Measurements from ENCODE around the gene KRTAP4-4. TPM values are rescaled to one million over a fixed set of nuclear protein-coding genes. Genes with fewer than 3 reads are reported as not detected.
A peak's percentile ranks its signal among the peaks of the same experiment; 100 is the strongest.
"Not testable (repeated sequence)": the region's sequence is repeated elsewhere in the genome, so short reads cannot be mapped to it uniquely, and the experiment has no call there.

The KRTAP4-4 gene
- total and polyA plus RNA-seq, 4 donors = not detected

GRCh38 chr17:41160190-41160589 is 358 bp downstream of the KRTAP4-4 start:
- 85 to 94% methylated on average over 2 to 3 of the region's 3 CpGs for WGBS, 2 donors
- H3K27me3 ChIP-seq (ENCODE audit: control insufficient read depth in 1 of 2, insufficient read depth in 2 of 2, low read length in 1 of 2); ATAC-seq (ENCODE audit: low FRiP score); intact Hi-C loops (cut with DNase I); H3K27ac ChIP-seq (ENCODE audit: low read depth in 1 of 2, low read length in 2 of 2); H3K9me3 ChIP-seq (ENCODE audit: control insufficient read depth, low read length); H3K4me3 ChIP-seq (ENCODE audit: low read length in 2 of 2); H3K36me3 ChIP-seq (ENCODE audit: control insufficient read depth in 1 of 2, insufficient read depth in 2 of 2, low read length in 1 of 2); H3K4me1 ChIP-seq (ENCODE audit: control insufficient read depth in 1 of 2, insufficient read depth in 2 of 2, low read length in 2 of 2): not testable (repeated sequence)
- peak in 1 of 2 donors; percentile 52 for DNase-seq

GRCh38 chr17:41153856-41154255 is 6.7 kb downstream of the KRTAP4-4 start:
- Histone ChIP-seq H3K27me3 (ENCODE audit: control insufficient read depth in 1 of 2, insufficient read depth in 2 of 2, low read length in 1 of 2) (no peaks in the 10 kb centered on the region), H3K9me3 (ENCODE audit: control insufficient read depth, low read length) (no peaks in the 10 kb centered on the region), H3K4me1 (ENCODE audit: control insufficient read depth in 1 of 2, insufficient read depth in 2 of 2, low read length in 2 of 2) (no peaks in the 10 kb centered on the region), H3K36me3 (ENCODE audit: control insufficient read depth in 1 of 2, insufficient read depth in 2 of 2, low read length in 1 of 2) (no peaks in the 10 kb centered on the region), H3K4me3 (ENCODE audit: low read length in 2 of 2) (no peak overlapping the region), H3K27ac (ENCODE audit: low read depth in 1 of 2, low read length in 2 of 2) (no peak overlapping the region)
- DNase-seq = no peak
- intact Hi-C loops (cut with DNase I) = no loop called here
- ATAC-seq (ENCODE audit: low FRiP score) = no peak
- WGBS, 2 donors = 34 to 35% methylated on average over 2 of the region's 2 CpGs

GRCh38 chr17:41151525-41151924 is 9.0 kb downstream of the KRTAP4-4 start:
- H3K27ac ChIP-seq (ENCODE audit: low read depth in 1 of 2, low read length in 2 of 2) = no peak overlapping the region
- H3K36me3 ChIP-seq (ENCODE audit: control insufficient read depth in 1 of 2, insufficient read depth in 2 of 2, low read length in 1 of 2) = no peaks in the 10 kb centered on the region
- no peak overlapping the region for H3K4me3 ChIP-seq (ENCODE audit: low read length in 2 of 2)
- no peaks in the 10 kb centered on the region for H3K9me3 ChIP-seq (ENCODE audit: control insufficient read depth, low read length)
- H3K27me3 ChIP-seq (ENCODE audit: control insufficient read depth in 1 of 2, insufficient read depth in 2 of 2, low read length in 1 of 2) = no peaks in the 10 kb centered on the region
- intact Hi-C loops (cut with DNase I) = no loop called here
- ATAC-seq (ENCODE audit: low FRiP score) = no peak
- 59 to 69% methylated on average over 2 of the region's 2 CpGs for WGBS, 2 donors
- no peak for DNase-seq
- H3K4me1 ChIP-seq (ENCODE audit: control insufficient read depth in 1 of 2, insufficient read depth in 2 of 2, low read length in 2 of 2) = no peaks in the 10 kb centered on the region

GRCh38 chr17:41150026-41150425 is 10.5 kb downstream of the KRTAP4-4 start:
- DNase-seq (no peak), ATAC-seq (ENCODE audit: low FRiP score) (no peak)
- Histone ChIP-seq H3K4me1 (ENCODE audit: control insufficient read depth in 1 of 2, insufficient read depth in 2 of 2, low read length in 2 of 2) (no peaks in the 10 kb centered on the region), H3K27me3 (ENCODE audit: control insufficient read depth in 1 of 2, insufficient read depth in 2 of 2, low read length in 1 of 2) (no peaks in the 10 kb centered on the region), H3K27ac (ENCODE audit: low read depth in 1 of 2, low read length in 2 of 2) (no peak overlapping the region), H3K4me3 (ENCODE audit: low read length in 2 of 2) (no peak overlapping the region), H3K9me3 (ENCODE audit: control insufficient read depth, low read length) (no peaks in the 10 kb centered on the region), H3K36me3 (ENCODE audit: control insufficient read depth in 1 of 2, insufficient read depth in 2 of 2, low read length in 1 of 2) (no peaks in the 10 kb centered on the region)
- intact Hi-C loops (cut with DNase I) = no loop called here
- 82% methylated on average over 4 of the region's 4 CpGs for WGBS, 2 donors

- no peaks in the 10 kb centered on the region for H3K36me3 ChIP-seq (ENCODE audit: control insufficient read depth in 1 of 2, insufficient read depth in 2 of 2, low read length in 1 of 2)
- DNase-seq = no peak
Observed at GRCh38 chr17:41149652-41149985, 10.9 kb downstream of the KRTAP4-4 start, which contains the start of gene KRTAP4-5. KRTAP4-5 (minus strand) TSS chr17:41149825; CDS start chr17:41149767, 58 bp downstream.

GRCh38 chr17:41148971-41149651 is 11.4 kb downstream of the KRTAP4-4 start:
- H3K36me3 ChIP-seq (ENCODE audit: control insufficient read depth in 1 of 2, insufficient read depth in 2 of 2, low read length in 1 of 2); H3K27ac ChIP-seq (ENCODE audit: low read depth in 1 of 2, low read length in 2 of 2); H3K4me3 ChIP-seq (ENCODE audit: low read length in 2 of 2); intact Hi-C loops (cut with DNase I); ATAC-seq (ENCODE audit: low FRiP score); H3K27me3 ChIP-seq (ENCODE audit: control insufficient read depth in 1 of 2, insufficient read depth in 2 of 2, low read length in 1 of 2); H3K9me3 ChIP-seq (ENCODE audit: control insufficient read depth, low read length); DNase-seq; H3K4me1 ChIP-seq (ENCODE audit: control insufficient read depth in 1 of 2, insufficient read depth in 2 of 2, low read length in 2 of 2): not testable (repeated sequence)
- WGBS, 2 donors = 69 to 74% methylated on average over 10 of the region's 10 CpGs

More at GRCh38 chr17:41149652-41149985, 10.9 kb downstream of the KRTAP4-4 start, which contains the start of gene KRTAP4-5:
- Histone ChIP-seq H3K27ac (ENCODE audit: low read depth in 1 of 2, low read length in 2 of 2) (no peak within 1 kb of the TSS), H3K9me3 (ENCODE audit: control insufficient read depth, low read length) (no peaks in the 10 kb centered on the region), H3K27me3 (ENCODE audit: control insufficient read depth in 1 of 2, insufficient read depth in 2 of 2, low read length in 1 of 2) (no peaks in the 10 kb centered on the region), H3K4me3 (ENCODE audit: low read length in 2 of 2) (no peak within 1 kb of the TSS), H3K4me1 (ENCODE audit: control insufficient read depth in 1 of 2, insufficient read depth in 2 of 2, low read length in 2 of 2) (no peaks in the 10 kb centered on the region)
- intact Hi-C loops (cut with DNase I) = no loop called here
- 43 to 44% methylated on average over 2 of the region's 2 CpGs for WGBS, 2 donors
- no peak for ATAC-seq (ENCODE audit: low FRiP score)

- Histone ChIP-seq H3K4me1 (ENCODE audit: control insufficient read depth in 1 of 2, insufficient read depth in 2 of 2, low read length in 2 of 2) (no peaks in the 10 kb centered on the region), H3K36me3 (ENCODE audit: control insufficient read depth in 1 of 2, insufficient read depth in 2 of 2, low read length in 1 of 2) (no peaks in the 10 kb centered on the region), H3K4me3 (ENCODE audit: low read length in 2 of 2) (no peak overlapping the region), H3K9me3 (ENCODE audit: control insufficient read depth, low read length) (no peaks in the 10 kb centered on the region), H3K27me3 (ENCODE audit: control insufficient read depth in 1 of 2, insufficient read depth in 2 of 2, low read length in 1 of 2) (no peaks in the 10 kb centered on the region), H3K27ac (ENCODE audit: low read depth in 1 of 2, low read length in 2 of 2) (no peak overlapping the region)
- intact Hi-C loops (cut with DNase I) = no loop called here
- ATAC-seq (ENCODE audit: low FRiP score) (no peak), DNase-seq (no peak)
- 85 to 87% methylated on average over 2 of the region's 2 CpGs for WGBS, 2 donors
Observed at GRCh38 chr17:41147531-41148204, 12.9 kb downstream of the KRTAP4-4 start.

- WGBS, 2 donors = 74 to 81% methylated on average over 2 of the region's 2 CpGs
- no peak for DNase-seq
- intact Hi-C loops (cut with DNase I) = no loop called here
- Histone ChIP-seq H3K4me3 (ENCODE audit: low read length in 2 of 2) (no peak overlapping the region), H3K4me1 (ENCODE audit: control insufficient read depth in 1 of 2, insufficient read depth in 2 of 2, low read length in 2 of 2) (no peaks in the 10 kb centered on the region), H3K27ac (ENCODE audit: low read depth in 1 of 2, low read length in 2 of 2) (no peak overlapping the region), H3K36me3 (ENCODE audit: control insufficient read depth in 1 of 2, insufficient read depth in 2 of 2, low read length in 1 of 2) (no peaks in the 10 kb centered on the region), H3K9me3 (ENCODE audit: control insufficient read depth, low read length) (no peaks in the 10 kb centered on the region), H3K27me3 (ENCODE audit: control insufficient read depth in 1 of 2, insufficient read depth in 2 of 2, low read length in 1 of 2) (no peaks in the 10 kb centered on the region)
- ATAC-seq (ENCODE audit: low FRiP score) = no peak
Observed at GRCh38 chr17:41145261-41145660, 15.3 kb downstream of the KRTAP4-4 start.

- Histone ChIP-seq H3K27ac (ENCODE audit: low read depth in 1 of 2, low read length in 2 of 2) (no peak overlapping the region), H3K4me3 (ENCODE audit: low read length in 2 of 2) (no peak overlapping the region), H3K36me3 (ENCODE audit: control insufficient read depth in 1 of 2, insufficient read depth in 2 of 2, low read length in 1 of 2) (no peaks in the 10 kb centered on the region), H3K4me1 (ENCODE audit: control insufficient read depth in 1 of 2, insufficient read depth in 2 of 2, low read length in 2 of 2) (no peaks in the 10 kb centered on the region), H3K27me3 (ENCODE audit: control insufficient read depth in 1 of 2, insufficient read depth in 2 of 2, low read length in 1 of 2) (no peaks in the 10 kb centered on the region), H3K9me3 (ENCODE audit: control insufficient read depth, low read length) (peaks cover 2% of the 10 kb centered on the region)
- no peak for DNase-seq
- intact Hi-C loops (cut with DNase I) = no loop called here
- ATAC-seq (ENCODE audit: low FRiP score) = no peak
- 78 to 83% methylated on average over 1 of the region's 1 CpG for WGBS, 2 donors
Observed at GRCh38 chr17:41144846-41145245, 15.7 kb downstream of the KRTAP4-4 start.
